ENCODE measurements around the gene PRPF40A. TPM values are rescaled to one million over a fixed set of nuclear protein-coding genes. Genes with fewer than 3 reads are reported as not detected.

PRPF40A gene
- total RNA-seq, 1 donor from 2014 or later = 131 TPM

GRCh38 chr2:152648336-152648735 is 68.9 kb downstream of the PRPF40A start:
- Histone ChIP-seq H4K20me1 (ENCODE audit: insufficient read depth, low read length) (no peaks in the 10 kb centered on the region), H3K36me3 (ENCODE audit: insufficient read depth, low read length) (peaks cover 7% of the 10 kb centered on the region), H3K4me2 (ENCODE audit: low read length) (no peak overlapping the region), H3K9ac (ENCODE audit: low read length) (no peak overlapping the region), H3K27ac (ENCODE audit: low read depth, low read length) (no peak overlapping the region), H3K4me3 (ENCODE audit: insufficient read depth, low read depth, low read length) (no peak overlapping the region), H3K4me1 (ENCODE audit: insufficient read depth, low read length) (peaks cover 17% of the 10 kb centered on the region), H3K9me3 (ENCODE audit: insufficient read depth, low read depth, low read length) (no peaks in the 10 kb centered on the region), H3K79me2 (ENCODE audit: insufficient read depth, low read length) (no peaks in the 10 kb centered on the region), H2AFZ (ENCODE audit: low read depth, low read length) (no peak overlapping the region), H3K27me3 (ENCODE audit: insufficient read depth, low read length) (no peaks in the 10 kb centered on the region)
- Mint-ChIP-seq H3K4me1 (ENCODE audit: low read depth, unreplicated experiment) (peaks cover 17% of the 10 kb centered on the region), H3K9me3 (ENCODE audit: unreplicated experiment) (no peaks in the 10 kb centered on the region), H3K27me3 (ENCODE audit: low read depth, unreplicated experiment) (no peaks in the 10 kb centered on the region), H3K4me3 (ENCODE audit: unreplicated experiment) (no peak overlapping the region), H3K36me3 (ENCODE audit: low read depth, unreplicated experiment) (peaks cover 8% of the 10 kb centered on the region), H3K27ac (ENCODE audit: unreplicated experiment) (no peak overlapping the region)
- no peak for FAIRE-seq
- TF ChIP-seq EZH2 (IDR thresholded peaks at IDR 0.05; ENCODE audit: insufficient read depth, low read length) = no peak
- peak; percentile 31 for TF ChIP-seq CTCF (IDR thresholded peaks at IDR 0.05; ENCODE audit: insufficient read depth, low read depth, low read length)
- DNase-seq (ENCODE audit: low read depth) = no peak

GRCh38 chr2:152647552-152647951 is 69.7 kb downstream of the PRPF40A start:
- no peaks in the 10 kb centered on the region for H4K20me1 ChIP-seq (ENCODE audit: insufficient read depth, low read length)
- no peaks in the 10 kb centered on the region for H3K9me3 ChIP-seq (ENCODE audit: insufficient read depth, low read depth, low read length)
- H3K4me1 ChIP-seq (ENCODE audit: insufficient read depth, low read length) = peaks cover 17% of the 10 kb centered on the region
- H3K27me3 ChIP-seq (ENCODE audit: insufficient read depth, low read length) = no peaks in the 10 kb centered on the region
- H2AFZ ChIP-seq (ENCODE audit: low read depth, low read length) = no peak overlapping the region
- DNase-seq (ENCODE audit: low read depth) (peak; percentile 48), FAIRE-seq (no peak)
- no peak overlapping the region for H3K9ac ChIP-seq (ENCODE audit: low read length)
- H3K36me3 ChIP-seq (ENCODE audit: insufficient read depth, low read length) = peaks cover 8% of the 10 kb centered on the region
- peak overlapping the region; percentile 55 for H3K27ac ChIP-seq (ENCODE audit: low read depth, low read length)
- Mint-ChIP-seq H3K4me1 (ENCODE audit: low read depth, unreplicated experiment) (peaks cover 17% of the 10 kb centered on the region), H3K27me3 (ENCODE audit: low read depth, unreplicated experiment) (no peaks in the 10 kb centered on the region), H3K4me3 (ENCODE audit: unreplicated experiment) (no peak overlapping the region), H3K36me3 (ENCODE audit: low read depth, unreplicated experiment) (peaks cover 8% of the 10 kb centered on the region), H3K9me3 (ENCODE audit: unreplicated experiment) (no peaks in the 10 kb centered on the region), H3K27ac (ENCODE audit: unreplicated experiment) (peak overlapping the region; percentile 2)
- TF ChIP-seq CTCF (IDR thresholded peaks at IDR 0.05; ENCODE audit: insufficient read depth, low read depth, low read length) (no peak), EZH2 (IDR thresholded peaks at IDR 0.05; ENCODE audit: insufficient read depth, low read length) (no peak)
- no peak overlapping the region for H3K4me3 ChIP-seq (ENCODE audit: insufficient read depth, low read depth, low read length)
- H3K79me2 ChIP-seq (ENCODE audit: insufficient read depth, low read length) = no peaks in the 10 kb centered on the region
- peak overlapping the region; percentile 7 for H3K4me2 ChIP-seq (ENCODE audit: low read length)

GRCh38 chr2:152646775-152647174 is 70.5 kb downstream of the PRPF40A start:
- H3K9me3 ChIP-seq (ENCODE audit: insufficient read depth, low read depth, low read length) = no peaks in the 10 kb centered on the region
- FAIRE-seq (peak; percentile 86), DNase-seq (ENCODE audit: low read depth) (peak; percentile 95)
- TF ChIP-seq EZH2 (IDR thresholded peaks at IDR 0.05; ENCODE audit: insufficient read depth, low read length) (no peak), CTCF (IDR thresholded peaks at IDR 0.05; ENCODE audit: insufficient read depth, low read depth, low read length) (no peak)
- H4K20me1 ChIP-seq (ENCODE audit: insufficient read depth, low read length) = no peaks in the 10 kb centered on the region
- Mint-ChIP-seq H3K27me3 (ENCODE audit: low read depth, unreplicated experiment) (no peaks in the 10 kb centered on the region), H3K4me3 (ENCODE audit: unreplicated experiment) (no peak overlapping the region), H3K4me1 (ENCODE audit: low read depth, unreplicated experiment) (peaks cover 17% of the 10 kb centered on the region), H3K36me3 (ENCODE audit: low read depth, unreplicated experiment) (peaks cover 8% of the 10 kb centered on the region), H3K9me3 (ENCODE audit: unreplicated experiment) (no peaks in the 10 kb centered on the region), H3K27ac (ENCODE audit: unreplicated experiment) (peak overlapping the region; percentile 87)
- peaks cover 3% of the 10 kb centered on the region for H3K36me3 ChIP-seq (ENCODE audit: insufficient read depth, low read length)
- H3K79me2 ChIP-seq (ENCODE audit: insufficient read depth, low read length) = no peaks in the 10 kb centered on the region
- H3K4me1 ChIP-seq (ENCODE audit: insufficient read depth, low read length) = peaks cover 17% of the 10 kb centered on the region
- no peak overlapping the region for H2AFZ ChIP-seq (ENCODE audit: low read depth, low read length)
- no peak overlapping the region for H3K4me2 ChIP-seq (ENCODE audit: low read length)
- no peak overlapping the region for H3K4me3 ChIP-seq (ENCODE audit: insufficient read depth, low read depth, low read length)
- H3K9ac ChIP-seq (ENCODE audit: low read length) = no peak overlapping the region
- H3K27me3 ChIP-seq (ENCODE audit: insufficient read depth, low read length) = no peaks in the 10 kb centered on the region
- H3K27ac ChIP-seq (ENCODE audit: low read depth, low read length) = peak overlapping the region; percentile 55

Measured in astrocyte (in vitro differentiated cells and primary cell).